ENCODE data around the gene TNS4. TPM values are rescaled to one million over a fixed set of nuclear protein-coding genes. Genes with fewer than 3 reads are reported as not detected.

Gene TNS4
- total RNA-seq, 1 donor from 2014 or later, result 52.1 TPM

GRCh38 chr17:40490982-40491381 is 10.4 kb downstream of the TNS4 start:
- no peak for ATAC-seq

- peak; percentile 79 for ATAC-seq
These were observed 11.1 kb downstream of the TNS4 start for GRCh38 chr17:40490289-40490853.

- no peak for ATAC-seq
These were observed 13.9 kb downstream of the TNS4 start for GRCh38 chr17:40487371-40488020.

GRCh38 chr17:40486522-40487370 is 14.7 kb downstream of the TNS4 start:
- ATAC-seq, result no peak

- ATAC-seq, result peak; percentile 45
These were observed 15.4 kb downstream of the TNS4 start for GRCh38 chr17:40485851-40486521.

- ATAC-seq, result no peak
These were observed 16.4 kb downstream of the TNS4 start for GRCh38 chr17:40484973-40485530.

- ATAC-seq, result no peak
These were observed 17.0 kb downstream of the TNS4 start for GRCh38 chr17:40484285-40484972.

GRCh38 chr17:40483679-40484078 is 17.7 kb downstream of the TNS4 start:
- no peak for ATAC-seq

GRCh38 chr17:40482722-40483121 is 18.7 kb downstream of the TNS4 start:
- peak; percentile 10 for ATAC-seq

- ATAC-seq, result no peak
These were observed 20.3 kb downstream of the TNS4 start for GRCh38 chr17:40481106-40481505.

- ATAC-seq, result peak; percentile 68
These were observed 20.9 kb downstream of the TNS4 start for GRCh38 chr17:40480501-40481003.

GRCh38 chr17:40479754-40480480 is 21.5 kb downstream of the TNS4 start:
- ATAC-seq, result peak; percentile 11

- no peak for ATAC-seq
These were observed 22.9 kb downstream of the TNS4 start for GRCh38 chr17:40478486-40478885.

GRCh38 chr17:40477796-40478195 is 23.6 kb downstream of the TNS4 start:
- no peak for ATAC-seq

- no peak for ATAC-seq
These were observed 26.1 kb downstream of the TNS4 start for GRCh38 chr17:40475234-40475908.

- peak; percentile 12 for ATAC-seq
These were observed 26.9 kb downstream of the TNS4 start for GRCh38 chr17:40474419-40475002.

- peak; percentile 1 for ATAC-seq
These were observed 27.7 kb downstream of the TNS4 start for GRCh38 chr17:40473573-40474365.

- ATAC-seq, result peak; percentile 12
These were observed 28.5 kb downstream of the TNS4 start for GRCh38 chr17:40472733-40473452.
